GM18868 (cell line): ENCODE results near the gene MPC1.
"Not testable (repeated sequence)": the region's sequence is repeated elsewhere in the genome, so short reads cannot be mapped to it uniquely, and the experiment has no call there.

Experiments
- ATAC-seq: cut with Tn5 transposase; IDR thresholded peaks from one replicate; pipeline ENCODE4 v1.9.1; 2021; ENCODE audit warnings: mild to moderate bottlenecking, moderate library complexity; ENCODE audit not compliant: unreplicated experiment

The MPC1 gene

GRCh38 chr6:166348305-166348949 is 34.3 kb downstream of the MPC1 start:
- ATAC-seq = no peak

GRCh38 chr6:166346965-166347364 is 35.8 kb downstream of the MPC1 start:
- ATAC-seq = no peak

- ATAC-seq = no peak
These were observed 36.3 kb downstream of the MPC1 start for GRCh38 chr6:166346449-166346848.

GRCh38 chr6:166345672-166346071 is 37.1 kb downstream of the MPC1 start:
- not testable (repeated sequence) for ATAC-seq

- not testable (repeated sequence) for ATAC-seq
These were observed 37.8 kb downstream of the MPC1 start for GRCh38 chr6:166344921-166345320.

- no peak for ATAC-seq
These were observed 38.5 kb downstream of the MPC1 start for GRCh38 chr6:166344240-166344639.

GRCh38 chr6:166343150-166343487 is 39.6 kb downstream of the MPC1 start:
- peak; percentile 30 for ATAC-seq

- ATAC-seq = peak; percentile 92
These were observed 40.2 kb downstream of the MPC1 start, which contains the start of gene SFT2D1 for GRCh38 chr6:166342349-166343149. TSS of gene SFT2D1 (minus strand) at chr6:166342545. CDS start at chr6:166342481, 64 bp downstream.

- ATAC-seq = no peak
These were observed 40.8 kb downstream of the MPC1 start for GRCh38 chr6:166341977-166342348.

- no peak for ATAC-seq
These were observed 41.3 kb downstream of the MPC1 start for GRCh38 chr6:166341464-166341863.

GRCh38 chr6:166338854-166339253 is 43.9 kb downstream of the MPC1 start:
- ATAC-seq = no peak

- ATAC-seq = no peak
These were observed 45.9 kb downstream of the MPC1 start for GRCh38 chr6:166336847-166337246.

GRCh38 chr6:166335378-166336302 is 47.1 kb downstream of the MPC1 start:
- peak; percentile 68 for ATAC-seq

GRCh38 chr6:166334878-166335277 is 47.9 kb downstream of the MPC1 start:
- ATAC-seq = no peak

- peak; percentile 66 for ATAC-seq
These were observed 49.4 kb downstream of the MPC1 start for GRCh38 chr6:166333172-166333995.

GRCh38 chr6:166331503-166332415 is 51.0 kb downstream of the MPC1 start:
- ATAC-seq = no peak

- ATAC-seq = no peak
These were observed 52.1 kb downstream of the MPC1 start for GRCh38 chr6:166330612-166331011.

GRCh38 chr6:166325383-166326042 is 57.2 kb downstream of the MPC1 start:
- ATAC-seq = peak; percentile 92

GRCh38 chr6:166323395-166323794 is 59.3 kb downstream of the MPC1 start:
- ATAC-seq = no peak
